Hepatocyte (in vitro differentiated cells): ENCODE results near the gene RNLS. TPM values are rescaled to one million over a fixed set of nuclear protein-coding genes. Genes with fewer than 3 reads are reported as not detected.

ENCODE experiments used
- DNase-seq: peaks from one replicate; pipeline ENCODE4 v3.0.0-alpha.2; 2016; ENCODE audit warnings: low spot score
- H2AFZ ChIP-seq: fragments of 200-600 bp; sonication (generic); 2 replicates; pipeline ENCODE4 v1.6.0; 2016; ENCODE audit warnings: antibody characterized with exemption, mild to moderate bottlenecking
- H3K27ac ChIP-seq: fragments of 200-600 bp; sonication (generic); 2 replicates; pipeline ENCODE4 v1.5.1; 2016; ENCODE audit warnings: mild to moderate bottlenecking
- H3K27me3 ChIP-seq: fragments of 200-600 bp; sonication (generic); 2 replicates; pipeline ENCODE4 v1.6.1; 2016
- H3K36me3 ChIP-seq: fragments of 200-600 bp; sonication (generic); replicated peaks from 2 replicates; pipeline ENCODE4 v1.5.1; 2016; ENCODE audit warnings: low read depth; ENCODE audit not compliant: insufficient read depth
- H3K4me1 ChIP-seq: fragments of 200-600 bp; sonication (generic); 2 replicates; pipeline ENCODE4 v1.5.1; 2016; ENCODE audit warnings: mild to moderate bottlenecking, moderate library complexity; ENCODE audit not compliant: insufficient read depth
- H3K4me2 ChIP-seq: fragments of 200-600 bp; sonication (generic); 2 replicates; pipeline ENCODE4 v1.6.0; 2016
- H3K4me3 ChIP-seq: fragments of 200-600 bp; sonication (generic); 2 replicates; pipeline ENCODE4 v1.5.1; 2016; ENCODE audit warnings: mild to moderate bottlenecking
- H3K79me2 ChIP-seq: fragments of 200-600 bp; sonication (generic); 2 replicates; pipeline ENCODE4 v1.6.0; 2017; ENCODE audit warnings: mild to moderate bottlenecking
- H3K9me2 ChIP-seq: fragments of 200-600 bp; sonication (generic); replicated peaks from 2 replicates; pipeline ENCODE4 v1.6.0; 2017; ENCODE audit warnings: mild to moderate bottlenecking; ENCODE audit not compliant: insufficient read depth
- H3K9me3 ChIP-seq: fragments of 200-600 bp; sonication (generic); 2 replicates; pipeline ENCODE4 v1.5.1; 2016; ENCODE audit warnings: low read depth, mild to moderate bottlenecking
- H4K20me1 ChIP-seq: fragments of 200-600 bp; sonication (generic); 2 replicates; pipeline ENCODE4 v1.6.0; 2016; ENCODE audit warnings: mild to moderate bottlenecking; ENCODE audit not compliant: insufficient read depth, poor library complexity, severe bottlenecking
- CTCF ChIP-seq: fragments of 200-600 bp; sonication (generic); IDR thresholded peaks from 2 replicates; pipeline ENCODE4 v1.5.1; 2016; ENCODE audit warnings: antibody characterized with exemption, mild to moderate bottlenecking; ENCODE audit not compliant: poor library complexity
- EZH2 ChIP-seq: fragments of 200-600 bp; sonication (generic); IDR thresholded peaks from 2 replicates; pipeline ENCODE4 v1.6.1; 2016; ENCODE audit warnings: antibody characterized with exemption, mild to moderate bottlenecking, borderline replicate concordance
- EZH2phosphoT487 ChIP-seq: fragments of 200-600 bp; sonication (generic); IDR thresholded peaks from one replicate; pipeline ENCODE4 v1.6.1; 2018; ENCODE audit warnings: antibody characterized with exemption, mild to moderate bottlenecking, low read depth, moderate library complexity; ENCODE audit not compliant: unreplicated experiment, severe bottlenecking
- WGBS: methylation state at CpG from one replicate; pipeline ENCODE4 v1.1.6; 2016; ENCODE audit warnings: low lambda C conversion rate; ENCODE audit errors: missing lambda C conversion rate; 5-methylcytosine and 5-hydroxymethylcytosine counted together
- polyA plus RNA-seq: library from polyadenylated mRNA; unstranded; fragments of >200 nt; fragmentation: Nextera tagmentation; extraction: Ambion mirVana; gene quantifications from 2 replicates; pipeline ENCODE4 v1.2.1, GENCODE V29; 2016
- total RNA-seq: library from RNA; depleted of rRNA; stranded (reverse); fragments of >200 nt; gene quantifications from 2 replicates; pipeline ENCODE4 v1.2.3, GENCODE V29; 2014

RNLS gene
- total and polyA plus RNA-seq, 2 experiments from 2014 or later = 12.8 to 14.9 TPM

GRCh38 chr10:88546497-88546896 is 36.6 kb downstream of the RNLS start:
- Histone ChIP-seq H3K9me3 (no peaks in the 10 kb centered on the region), H3K79me2 (no peaks in the 10 kb centered on the region)
- no peak for DNase-seq

GRCh38 chr10:88545359-88545758 is 37.8 kb downstream of the RNLS start:
- no peaks in the 10 kb centered on the region for H3K9me2 ChIP-seq
- no peaks in the 10 kb centered on the region for H3K9me3 ChIP-seq
- H2AFZ ChIP-seq = no peak overlapping the region
- no peaks in the 10 kb centered on the region for H3K36me3 ChIP-seq
- no peak overlapping the region for H3K4me2 ChIP-seq
- H3K27ac ChIP-seq = no peak overlapping the region
- DNase-seq = no peak
- 72% methylated on average over 4 of the region's 4 CpGs for WGBS
- no peaks in the 10 kb centered on the region for H3K27me3 ChIP-seq
- no peak overlapping the region for H3K4me3 ChIP-seq
- no peaks in the 10 kb centered on the region for H3K79me2 ChIP-seq
- H3K4me1 ChIP-seq = no peaks in the 10 kb centered on the region
- TF ChIP-seq EZH2phosphoT487 (no peak), CTCF (no peak), EZH2 (no peak)
- H4K20me1 ChIP-seq = no peaks in the 10 kb centered on the region

More at GRCh38 chr10:88546497-88546896, 36.6 kb downstream of the RNLS start:
- Histone ChIP-seq H3K9me2 (no peaks in the 10 kb centered on the region), H3K4me3 (no peak overlapping the region), H3K36me3 (no peaks in the 10 kb centered on the region), H3K27ac (no peak overlapping the region), H3K4me1 (no peaks in the 10 kb centered on the region), H2AFZ (no peak overlapping the region), H3K4me2 (no peak overlapping the region), H3K27me3 (no peaks in the 10 kb centered on the region), H4K20me1 (no peaks in the 10 kb centered on the region)
- no peak for TF ChIP-seq EZH2phosphoT487
- no peak for TF ChIP-seq EZH2
- TF ChIP-seq CTCF = no peak
- 88% methylated on average over 3 of the region's 3 CpGs for WGBS

- DNase-seq = no peak
- WGBS = 87% methylated on average over 2 of the region's 2 CpGs
- no peak overlapping the region for H3K4me2 ChIP-seq
- no peaks in the 10 kb centered on the region for H3K79me2 ChIP-seq
- H3K27ac ChIP-seq = no peak overlapping the region
- H3K4me1 ChIP-seq = no peaks in the 10 kb centered on the region
- H3K9me2 ChIP-seq = no peaks in the 10 kb centered on the region
- no peaks in the 10 kb centered on the region for H3K36me3 ChIP-seq
- H3K27me3 ChIP-seq = no peaks in the 10 kb centered on the region
- H4K20me1 ChIP-seq = no peaks in the 10 kb centered on the region
- TF ChIP-seq CTCF (no peak), EZH2phosphoT487 (no peak), EZH2 (no peak)
- H2AFZ ChIP-seq = no peak overlapping the region
- no peaks in the 10 kb centered on the region for H3K9me3 ChIP-seq
- H3K4me3 ChIP-seq = no peak overlapping the region
Observed at GRCh38 chr10:88544140-88544870, 38.8 kb downstream of the RNLS start.

- Histone ChIP-seq H3K9me3 (no peaks in the 10 kb centered on the region), H3K27me3 (no peaks in the 10 kb centered on the region), H3K36me3 (no peaks in the 10 kb centered on the region), H3K27ac (no peak overlapping the region), H3K4me2 (no peak overlapping the region), H3K4me3 (no peak overlapping the region), H4K20me1 (no peaks in the 10 kb centered on the region), H3K4me1 (no peaks in the 10 kb centered on the region), H3K79me2 (no peaks in the 10 kb centered on the region), H3K9me2 (no peaks in the 10 kb centered on the region), H2AFZ (no peak overlapping the region)
- 42% methylated on average over 4 of the region's 4 CpGs for WGBS
- no peak for DNase-seq
- TF ChIP-seq EZH2phosphoT487 (no peak), EZH2 (no peak)
Observed at GRCh38 chr10:88542522-88542921, 40.6 kb downstream of the RNLS start.
